Nephron (organoid): ENCODE measurements around the gene ELANE.

ENCODE experiments used
- H3K27ac Mint-ChIP-seq, 3 experiments: 2 replicates each; pipeline ENCODE4 v1.8.0; 2020; ENCODE audit warnings: mixed read lengths in 3 of 3, mild to moderate bottlenecking in 2 of 3, moderate library complexity in 1 of 3
- H3K27me3 Mint-ChIP-seq: 2 replicates; pipeline ENCODE4 v1.8.0; 2021; ENCODE audit warnings: low read depth, mild to moderate bottlenecking, moderate library complexity, mixed read lengths
- H3K36me3 Mint-ChIP-seq: 2 replicates; pipeline ENCODE4 v1.8.0; 2020; ENCODE audit warnings: low read depth, mixed read lengths
- H3K4me1 Mint-ChIP-seq: 2 replicates; pipeline ENCODE4 v1.8.0; 2020; ENCODE audit warnings: mixed read lengths
- H3K4me3 Mint-ChIP-seq, 3 experiments: 2 replicates each; pipeline ENCODE4 v1.8.0; 2020; ENCODE audit warnings: mild to moderate bottlenecking in 3 of 3, mixed read lengths in 3 of 3, moderate library complexity in 2 of 3
- H3K9me3 Mint-ChIP-seq: 2 replicates; pipeline ENCODE4 v1.8.0; 2020; ENCODE audit warnings: mixed read lengths
- TF ChIP-seq, protein P1 (sequence below), 3 experiments: fragments of 200-600 bp; sonication (generic); IDR thresholded peaks; one replicate each; pipeline ENCODE4 v1.5.0; 2021; ENCODE audit warnings: antibody characterized with exemption in 3 of 3; ENCODE audit not compliant: unreplicated experiment in 3 of 3

ELANE gene

DNA sequence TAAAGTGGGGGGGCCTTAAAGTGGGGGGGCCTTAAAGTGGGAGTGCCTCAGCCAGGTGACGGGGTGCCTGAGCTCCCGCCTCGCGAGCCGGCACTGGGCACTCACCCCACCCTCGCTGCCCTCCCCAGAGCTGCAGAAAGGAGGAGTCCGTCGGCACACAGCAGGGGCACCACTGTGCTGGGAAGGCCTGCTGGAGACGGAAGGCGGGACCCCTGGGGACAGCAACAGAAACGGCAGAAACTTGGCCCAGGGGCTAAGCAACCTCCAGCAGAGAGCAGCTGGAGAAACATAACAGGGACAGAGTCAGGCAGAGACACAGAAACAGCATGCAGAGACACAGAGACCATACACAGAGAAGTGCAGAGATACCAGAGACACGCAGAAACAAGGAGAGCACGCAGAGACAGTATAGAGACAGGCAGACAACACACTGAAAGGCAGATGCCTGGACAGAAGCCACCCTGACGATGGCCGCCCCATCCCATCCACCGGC lies 15.2 kb downstream of the ELANE start:
- peaks cover 31% of the 10 kb centered on the region for H3K36me3 Mint-ChIP-seq
- H3K4me1 Mint-ChIP-seq = peaks cover 11% of the 10 kb centered on the region
- H3K9me3 Mint-ChIP-seq = no peaks in the 10 kb centered on the region
- peak overlapping the region in 1 of 3 experiments; percentile 10 for H3K4me3 Mint-ChIP-seq
- TF ChIP-seq, protein P1, sequence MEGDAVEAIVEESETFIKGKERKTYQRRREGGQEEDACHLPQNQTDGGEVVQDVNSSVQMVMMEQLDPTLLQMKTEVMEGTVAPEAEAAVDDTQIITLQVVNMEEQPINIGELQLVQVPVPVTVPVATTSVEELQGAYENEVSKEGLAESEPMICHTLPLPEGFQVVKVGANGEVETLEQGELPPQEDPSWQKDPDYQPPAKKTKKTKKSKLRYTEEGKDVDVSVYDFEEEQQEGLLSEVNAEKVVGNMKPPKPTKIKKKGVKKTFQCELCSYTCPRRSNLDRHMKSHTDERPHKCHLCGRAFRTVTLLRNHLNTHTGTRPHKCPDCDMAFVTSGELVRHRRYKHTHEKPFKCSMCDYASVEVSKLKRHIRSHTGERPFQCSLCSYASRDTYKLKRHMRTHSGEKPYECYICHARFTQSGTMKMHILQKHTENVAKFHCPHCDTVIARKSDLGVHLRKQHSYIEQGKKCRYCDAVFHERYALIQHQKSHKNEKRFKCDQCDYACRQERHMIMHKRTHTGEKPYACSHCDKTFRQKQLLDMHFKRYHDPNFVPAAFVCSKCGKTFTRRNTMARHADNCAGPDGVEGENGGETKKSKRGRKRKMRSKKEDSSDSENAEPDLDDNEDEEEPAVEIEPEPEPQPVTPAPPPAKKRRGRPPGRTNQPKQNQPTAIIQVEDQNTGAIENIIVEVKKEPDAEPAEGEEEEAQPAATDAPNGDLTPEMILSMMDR (IDR thresholded peaks at IDR 0.05; ENCODE audit: unreplicated experiment in 3 of 3) = no peak
- H3K27ac Mint-ChIP-seq = peak overlapping the region in 1 of 3 experiments; percentile 33
- peaks cover 19% of the 10 kb centered on the region for H3K27me3 Mint-ChIP-seq

DNA sequence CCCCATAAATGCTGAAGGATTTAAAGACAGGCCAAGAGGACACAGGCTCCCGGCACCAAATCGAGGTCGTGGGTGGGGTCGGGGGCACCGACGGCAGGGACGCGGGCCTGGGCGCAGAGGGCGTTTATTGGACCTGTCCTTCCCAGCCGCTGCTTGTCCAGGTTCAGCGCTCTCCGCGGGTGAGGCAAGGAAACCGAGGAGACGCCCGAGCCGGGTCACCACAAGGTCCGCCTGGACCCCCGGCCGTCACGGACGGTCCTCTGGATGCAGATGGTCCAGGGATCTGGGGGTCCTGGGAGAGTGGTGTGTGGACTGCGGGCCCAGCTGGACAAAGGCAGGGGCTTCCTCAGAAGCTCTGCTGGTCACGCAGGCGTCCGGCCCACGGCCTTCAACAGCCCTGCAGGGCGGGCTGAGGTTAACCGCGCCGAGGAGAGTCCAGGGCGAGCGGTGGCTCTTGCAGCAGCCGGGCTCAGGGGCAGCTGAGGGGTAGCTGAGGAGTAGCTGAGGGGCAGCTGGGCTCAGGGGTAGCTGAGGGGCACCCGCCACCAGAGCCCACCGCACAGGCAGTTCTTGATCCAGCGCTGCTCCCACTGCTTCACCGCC lies 15.9 kb downstream of the ELANE start:
- no peak overlapping the region for H3K4me3 Mint-ChIP-seq
- peaks cover 11% of the 10 kb centered on the region for H3K4me1 Mint-ChIP-seq
- no peaks in the 10 kb centered on the region for H3K9me3 Mint-ChIP-seq
- TF ChIP-seq, protein P1 (IDR thresholded peaks at IDR 0.05; ENCODE audit: unreplicated experiment in 3 of 3) = no peak
- H3K27me3 Mint-ChIP-seq = peaks cover 13% of the 10 kb centered on the region
- H3K27ac Mint-ChIP-seq = no peak overlapping the region
- H3K36me3 Mint-ChIP-seq = peaks cover 31% of the 10 kb centered on the region

DNA sequence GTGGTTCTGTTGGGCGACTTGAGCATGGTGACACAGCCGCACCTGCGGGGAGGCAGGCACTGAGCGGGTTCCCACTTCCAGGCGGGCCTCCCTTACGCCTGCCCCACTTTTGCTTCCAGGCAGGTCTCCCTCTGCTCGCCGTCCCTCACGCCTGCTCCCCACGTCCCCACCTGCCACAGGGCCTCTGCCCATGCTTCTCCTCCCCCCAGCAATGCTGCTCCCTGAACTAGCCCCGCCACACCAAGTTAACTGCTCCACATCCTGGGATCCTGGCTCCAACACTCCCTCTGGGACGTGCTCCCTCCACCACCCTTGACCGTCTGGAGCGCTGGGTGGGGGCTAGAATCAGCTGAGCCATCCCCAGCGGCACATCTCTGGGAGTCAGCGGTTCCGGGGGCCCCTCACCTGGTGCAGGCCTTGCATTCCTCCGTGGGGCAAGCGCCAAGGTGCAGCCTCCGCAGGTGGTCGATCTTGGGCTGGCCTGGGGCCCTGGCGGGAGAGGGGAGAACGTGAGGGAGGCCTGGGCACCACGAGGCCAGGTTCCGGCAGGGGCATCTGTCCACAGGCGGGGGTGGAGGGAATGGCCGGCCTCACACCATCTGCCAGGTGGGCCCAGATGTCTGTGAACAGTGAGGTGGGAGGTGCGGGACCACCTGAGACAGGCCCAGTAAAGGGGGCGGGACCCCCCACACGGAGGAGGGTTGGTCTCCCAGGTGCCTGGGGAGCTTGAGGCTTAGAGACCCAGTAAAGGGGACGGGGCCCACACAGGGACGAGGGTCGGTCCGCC lies 16.5 kb downstream of the ELANE start:
- TF ChIP-seq, protein P1 (IDR thresholded peaks at IDR 0.05; ENCODE audit: unreplicated experiment in 3 of 3) = no peak
- Mint-ChIP-seq H3K4me3 (no peak overlapping the region), H3K27me3 (peaks cover 6% of the 10 kb centered on the region), H3K36me3 (peaks cover 31% of the 10 kb centered on the region), H3K27ac (no peak overlapping the region), H3K4me1 (peaks cover 11% of the 10 kb centered on the region), H3K9me3 (no peaks in the 10 kb centered on the region)

DNA sequence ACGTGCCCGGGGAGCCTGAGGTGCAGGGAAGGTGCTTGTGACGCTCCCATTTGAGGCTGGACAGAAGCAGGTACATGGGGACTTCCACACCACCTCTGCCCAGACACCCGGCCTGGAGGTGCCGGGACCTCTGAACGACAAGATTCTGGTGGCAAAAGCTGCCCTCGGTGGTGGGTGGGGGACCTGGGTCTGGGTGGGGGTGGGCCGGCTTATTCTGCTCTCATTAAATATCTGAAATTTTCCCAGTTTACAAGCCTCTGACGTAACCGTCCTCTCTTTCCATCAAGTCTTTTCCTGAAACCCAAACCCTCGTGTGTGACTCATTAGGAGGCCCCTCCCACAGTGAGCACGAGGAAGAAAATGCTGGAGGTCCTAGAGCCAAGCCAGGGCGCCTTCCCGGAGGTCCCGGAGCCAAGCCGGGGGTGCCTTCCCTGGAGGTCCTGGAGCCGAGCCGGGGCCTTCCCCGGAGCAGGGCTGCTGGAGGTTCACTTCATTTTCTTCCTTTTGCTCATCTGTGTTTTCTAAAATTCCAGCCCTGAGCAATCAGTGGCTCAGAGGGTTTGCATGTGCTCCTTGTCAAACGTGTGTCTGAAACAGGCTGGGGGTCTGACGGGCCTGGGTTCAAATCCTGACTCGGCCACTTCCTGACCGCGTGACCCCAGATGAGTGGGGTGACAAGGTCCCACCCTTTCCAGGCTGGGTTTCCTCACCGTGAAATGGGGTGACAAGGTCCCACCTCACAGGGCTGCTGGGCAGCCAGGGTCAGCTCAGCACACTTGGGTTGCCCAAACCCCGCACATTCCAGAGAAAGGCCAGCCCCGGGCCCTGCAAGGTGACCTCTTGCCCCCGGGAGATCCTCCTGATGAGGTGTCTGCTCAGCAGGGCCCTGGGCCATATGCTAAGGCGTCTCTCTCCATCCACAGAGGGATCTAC lies 17.4 kb downstream of the ELANE start:
- TF ChIP-seq, protein P1 (IDR thresholded peaks at IDR 0.05; ENCODE audit: unreplicated experiment in 3 of 3) = no peak
- H3K27me3 Mint-ChIP-seq = peaks cover 3% of the 10 kb centered on the region
- peaks cover 11% of the 10 kb centered on the region for H3K4me1 Mint-ChIP-seq
- H3K27ac Mint-ChIP-seq = no peak overlapping the region
- peaks cover 31% of the 10 kb centered on the region for H3K36me3 Mint-ChIP-seq
- H3K9me3 Mint-ChIP-seq = no peaks in the 10 kb centered on the region
- no peak overlapping the region for H3K4me3 Mint-ChIP-seq

DNA sequence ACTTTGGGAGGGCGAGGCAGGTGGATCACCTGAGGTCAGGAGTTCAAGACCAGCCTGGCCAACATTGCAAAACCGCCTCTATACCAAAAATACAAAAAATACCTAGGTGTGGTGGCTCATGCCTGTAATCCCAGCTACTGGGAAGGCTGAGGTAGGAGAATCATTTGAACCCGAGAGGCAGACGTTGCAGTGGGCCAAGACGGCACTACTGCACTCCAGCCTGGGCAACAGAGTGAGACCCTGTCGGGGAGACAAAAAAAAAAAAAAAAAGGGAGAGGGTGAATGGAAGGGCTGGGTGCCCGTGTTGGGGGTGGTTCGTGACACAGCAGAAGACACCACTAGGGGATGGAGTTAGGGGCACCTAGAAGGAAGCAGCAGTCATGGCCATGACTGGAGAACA lies 18.2 kb downstream of the ELANE start:
- H3K9me3 Mint-ChIP-seq = no peaks in the 10 kb centered on the region
- H3K27ac Mint-ChIP-seq = peak overlapping the region in 1 of 3 experiments; percentile 59
- no peak overlapping the region for H3K4me3 Mint-ChIP-seq

More for the DNA sequence above, 18.2 kb downstream of the ELANE start:
- Mint-ChIP-seq H3K36me3 (peaks cover 27% of the 10 kb centered on the region), H3K27me3 (no peaks in the 10 kb centered on the region), H3K4me1 (peaks cover 11% of the 10 kb centered on the region)
- TF ChIP-seq, protein P1 (IDR thresholded peaks at IDR 0.05; ENCODE audit: unreplicated experiment in 3 of 3) = no peak
